ENCODE results near the gene C1orf159. TPM values are rescaled to one million over a fixed set of nuclear protein-coding genes. Genes with fewer than 3 reads are reported as not detected.
"Not testable (repeated sequence)": the region's sequence is repeated elsewhere in the genome, so short reads cannot be mapped to it uniquely, and the experiment has no call there.

The C1orf159 gene
- total RNA-seq, 1 donor from 2014 or later: 16.8 TPM

DNA sequence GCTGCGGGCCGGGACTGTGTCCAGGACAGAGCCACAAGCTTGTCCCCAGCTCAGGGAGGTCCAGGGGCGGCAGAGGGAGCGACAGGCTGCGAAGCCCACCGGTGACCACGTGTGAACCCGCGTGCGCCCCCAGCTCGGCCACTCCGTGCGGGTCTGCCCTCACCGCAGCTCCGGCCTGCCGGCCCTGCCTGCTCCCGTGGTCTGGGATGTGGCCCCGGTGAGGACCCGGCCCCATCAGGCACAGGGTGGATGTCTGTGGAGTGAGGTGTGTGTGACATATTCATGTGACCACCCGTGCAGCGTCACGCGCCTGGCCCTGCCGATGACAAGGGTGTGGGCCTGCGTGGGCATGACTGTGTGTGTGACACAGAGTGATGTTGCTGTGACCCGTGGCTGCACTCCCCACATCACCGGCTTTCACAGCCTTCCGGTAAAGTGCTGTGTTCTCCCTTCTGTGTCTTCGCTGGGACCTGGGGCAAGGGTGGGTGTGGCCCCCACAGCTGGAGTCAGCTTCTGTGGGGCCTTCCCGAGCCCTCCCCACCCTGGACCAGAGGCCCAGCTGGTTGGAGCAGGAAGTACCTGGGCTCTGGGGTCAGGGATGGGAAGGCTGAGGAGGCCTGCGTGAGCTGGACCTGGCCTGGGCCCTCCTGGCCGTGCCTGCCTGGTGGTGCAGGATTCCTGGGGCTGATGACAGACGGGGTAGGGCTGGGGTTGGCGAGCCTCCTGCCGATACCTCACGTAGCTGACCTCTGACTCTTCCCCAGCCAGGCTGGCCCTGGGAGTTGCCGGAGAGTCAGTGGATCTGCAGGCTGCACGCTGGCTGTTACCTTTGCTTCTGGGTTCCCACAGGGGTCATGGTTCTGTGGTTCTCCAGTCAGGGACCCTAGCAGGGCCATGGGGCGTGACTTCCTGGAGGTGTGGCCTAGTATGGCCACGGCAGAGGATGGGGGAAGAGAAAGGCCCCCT lies 45.9 kb downstream of the C1orf159 start:
- intact Hi-C loops (cut with micrococcal nuclease): loop anchor here (2.0 kb wide), 1 partner anchor 57 kb away; the partner anchor contains the start of gene ISG15

DNA sequence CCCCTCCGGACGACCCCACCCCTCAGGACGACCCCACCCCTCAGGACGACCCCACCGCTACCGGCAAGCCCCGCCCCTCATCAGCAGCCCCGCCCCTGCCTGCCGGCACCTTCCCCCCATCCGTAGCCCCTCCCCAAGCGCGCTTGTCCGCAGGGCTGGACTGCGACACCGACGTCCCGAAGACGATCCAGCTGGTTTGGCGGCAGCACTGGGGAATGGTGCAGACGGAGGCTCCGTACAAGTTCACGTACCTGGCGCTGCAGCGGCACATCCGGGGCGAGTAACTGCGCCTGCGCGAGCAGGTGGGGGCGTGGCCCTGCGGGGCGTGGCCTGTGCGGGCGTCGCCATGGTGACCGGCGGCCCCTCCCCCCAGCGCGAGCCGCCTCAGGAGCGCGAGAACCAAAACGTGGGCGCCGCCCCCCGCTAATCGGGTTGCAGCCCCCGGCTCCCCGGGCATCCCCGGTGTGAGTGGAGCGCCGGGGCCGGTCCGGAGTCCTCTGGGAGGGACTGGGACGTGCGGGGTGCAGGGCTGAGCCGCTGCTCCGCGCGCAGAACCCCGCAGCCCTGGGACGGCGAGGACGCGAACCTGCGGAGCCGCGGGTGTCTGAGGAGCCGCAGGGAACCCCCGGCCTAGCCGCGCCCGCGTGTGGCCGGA lies 46.7 kb downstream of the C1orf159 start:
- intact Hi-C loops (cut with micrococcal nuclease): loop anchor here (2.0 kb wide), 1 partner anchor 56 kb away; the partner anchor contains the start of gene ISG15

DNA sequence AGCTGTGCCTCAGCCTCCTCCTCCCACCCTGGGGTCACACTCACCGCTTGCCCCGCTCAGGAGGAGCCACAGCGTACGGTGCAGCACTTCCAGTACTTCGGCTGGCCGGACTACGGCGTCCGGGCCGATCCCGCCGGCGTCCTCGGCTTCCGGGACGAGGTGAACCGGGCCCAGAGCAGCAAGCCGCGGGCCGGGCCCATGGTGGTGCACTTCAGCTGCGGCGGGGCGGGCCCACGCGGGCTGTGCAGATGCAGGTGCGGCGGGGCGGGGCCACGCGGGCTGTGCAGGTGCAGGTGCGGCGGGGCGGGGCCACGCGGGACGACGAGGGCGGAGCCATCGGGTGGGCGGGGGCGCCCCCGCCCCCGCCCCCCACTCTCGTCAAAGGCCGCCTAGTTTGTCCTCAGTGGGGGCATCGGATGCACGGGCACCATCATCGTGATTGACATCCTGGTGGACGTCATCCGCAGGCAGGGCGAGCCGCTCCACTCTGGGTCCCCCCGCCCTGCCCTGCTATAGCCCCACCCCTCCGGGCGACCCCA lies 47.3 kb downstream of the C1orf159 start:
- intact Hi-C loops (cut with micrococcal nuclease): loop anchor here (2.0 kb wide), 1 partner anchor 56 kb away; the partner anchor contains the start of gene ISG15

DNA sequence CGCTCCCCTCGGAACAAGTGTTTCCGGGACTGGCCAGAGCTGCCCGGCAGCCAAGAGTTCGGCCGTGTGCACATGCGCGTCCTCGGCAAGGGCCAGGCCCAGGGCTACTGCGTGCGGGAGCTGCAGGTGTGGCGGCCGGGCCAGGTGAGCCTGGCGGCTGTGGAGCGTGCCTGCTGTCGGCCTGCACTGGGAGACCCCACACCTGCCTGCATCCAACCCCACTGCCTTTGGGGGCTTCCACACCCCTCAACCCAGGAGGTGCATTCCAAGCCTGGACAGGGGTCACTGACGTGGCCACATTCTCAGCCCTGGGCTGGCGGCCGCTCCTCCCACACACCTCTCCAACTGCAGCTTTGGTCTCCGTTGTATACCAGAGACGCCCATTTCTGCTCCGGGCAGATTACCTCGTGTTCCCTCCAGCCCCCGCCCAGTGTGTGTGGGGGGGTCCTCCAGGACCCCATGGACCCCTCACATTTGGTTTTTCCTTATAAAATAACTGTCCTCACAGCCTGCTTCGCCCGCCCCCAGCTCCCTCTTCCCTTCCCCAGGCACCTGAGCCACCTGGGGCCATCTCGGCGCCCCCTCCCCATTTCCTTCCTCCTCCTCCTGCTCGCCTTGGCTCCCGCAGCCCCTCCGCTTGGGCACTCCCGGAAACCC lies 47.9 kb downstream of the C1orf159 start:
- intact Hi-C loops (cut with micrococcal nuclease): loop anchor here (2.0 kb wide), 1 partner anchor 55 kb away; the partner anchor contains the start of gene ISG15

DNA sequence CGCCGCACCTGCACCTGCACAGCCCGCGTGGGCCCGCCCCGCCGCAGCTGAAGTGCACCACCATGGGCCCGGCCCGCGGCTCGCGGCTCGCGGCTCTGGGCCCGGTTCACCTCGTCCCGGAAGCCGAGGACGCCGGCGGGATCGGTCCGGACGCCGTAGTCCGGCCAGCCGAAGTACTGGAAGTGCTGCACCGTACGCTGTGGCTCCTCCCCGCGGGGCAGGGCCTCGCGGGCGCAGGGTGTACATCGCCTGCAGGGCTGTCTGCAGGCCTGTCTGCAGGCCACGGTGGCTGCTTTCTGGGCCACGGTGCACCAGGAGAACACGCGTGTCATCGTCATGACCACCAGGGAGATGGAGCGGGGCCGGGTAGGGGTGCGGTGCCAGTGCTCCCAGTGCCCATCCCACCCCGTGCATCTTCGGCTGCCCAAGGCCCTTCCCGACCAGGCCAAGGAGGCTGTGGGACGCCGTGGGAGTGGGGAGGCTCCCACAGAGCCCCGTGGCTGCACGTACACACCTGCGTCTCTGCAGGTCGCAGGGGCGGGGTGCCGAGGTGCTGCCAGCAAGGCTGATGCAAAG lies 48.5 kb downstream of the C1orf159 start:
- intact Hi-C loops (cut with micrococcal nuclease): no loop called here

DNA sequence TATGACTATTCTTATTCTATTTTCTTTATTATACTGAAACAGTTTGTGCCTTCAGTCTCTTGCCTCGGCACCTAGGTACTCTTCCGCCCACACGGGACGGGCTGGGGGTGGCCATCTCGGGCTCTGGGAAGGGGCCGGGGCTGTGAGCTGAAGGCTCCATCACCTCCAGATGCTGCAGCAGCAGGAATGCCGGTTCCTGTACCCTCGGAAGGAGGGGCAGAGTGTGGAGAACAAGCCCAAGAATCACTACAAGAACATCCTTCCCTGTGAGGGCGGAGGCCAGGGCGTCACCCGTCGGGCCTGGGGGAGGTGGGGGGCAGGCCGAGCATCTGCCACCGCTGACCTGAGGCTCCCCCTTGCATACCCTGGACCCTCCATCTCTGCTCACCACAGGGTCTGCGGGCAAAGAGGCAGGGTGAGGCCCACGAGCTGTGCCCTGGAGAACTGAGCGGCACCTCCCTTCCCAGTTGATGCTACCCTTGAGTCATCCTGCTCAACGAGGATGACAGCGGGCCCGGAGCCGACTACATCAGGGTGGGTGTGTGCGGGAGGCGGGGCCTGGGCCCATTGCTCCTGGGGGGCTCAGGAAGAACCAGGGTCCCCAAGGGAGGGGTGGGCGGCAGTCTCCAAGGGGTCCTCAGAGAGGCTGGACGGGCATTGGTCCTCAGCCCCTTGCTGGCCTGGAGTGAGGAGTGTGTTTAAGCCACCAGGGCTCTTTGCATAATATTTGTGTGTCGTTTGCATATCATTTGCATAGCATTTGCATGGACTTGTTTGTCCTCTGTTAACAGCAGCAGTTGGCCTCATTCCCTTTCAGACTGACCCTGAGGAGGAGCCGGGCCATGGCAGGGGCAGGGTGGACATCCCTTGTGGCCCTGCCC lies 49.2 kb downstream of the C1orf159 start:
- intact Hi-C loops (cut with micrococcal nuclease): no loop called here

DNA sequence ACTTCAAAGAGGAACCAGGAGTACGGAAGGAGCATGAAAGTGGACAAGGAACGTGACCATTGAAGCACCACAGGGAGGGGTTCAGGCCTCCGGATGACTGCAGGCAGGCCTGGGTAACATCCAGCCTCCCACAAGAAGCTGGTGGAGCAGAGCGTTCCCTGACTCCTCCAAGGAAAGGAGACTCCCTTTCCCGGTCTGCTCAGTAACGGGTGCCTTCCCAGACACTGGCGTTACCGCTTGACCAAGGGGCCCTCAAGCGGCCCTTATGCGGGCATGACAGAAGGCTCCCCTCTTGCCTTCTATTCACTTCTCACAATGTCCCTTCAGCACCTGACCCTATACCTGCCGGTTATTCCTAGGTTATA lies 50.0 kb downstream of the C1orf159 start:
- intact Hi-C loops (cut with micrococcal nuclease): not testable (repeated sequence)

DNA sequence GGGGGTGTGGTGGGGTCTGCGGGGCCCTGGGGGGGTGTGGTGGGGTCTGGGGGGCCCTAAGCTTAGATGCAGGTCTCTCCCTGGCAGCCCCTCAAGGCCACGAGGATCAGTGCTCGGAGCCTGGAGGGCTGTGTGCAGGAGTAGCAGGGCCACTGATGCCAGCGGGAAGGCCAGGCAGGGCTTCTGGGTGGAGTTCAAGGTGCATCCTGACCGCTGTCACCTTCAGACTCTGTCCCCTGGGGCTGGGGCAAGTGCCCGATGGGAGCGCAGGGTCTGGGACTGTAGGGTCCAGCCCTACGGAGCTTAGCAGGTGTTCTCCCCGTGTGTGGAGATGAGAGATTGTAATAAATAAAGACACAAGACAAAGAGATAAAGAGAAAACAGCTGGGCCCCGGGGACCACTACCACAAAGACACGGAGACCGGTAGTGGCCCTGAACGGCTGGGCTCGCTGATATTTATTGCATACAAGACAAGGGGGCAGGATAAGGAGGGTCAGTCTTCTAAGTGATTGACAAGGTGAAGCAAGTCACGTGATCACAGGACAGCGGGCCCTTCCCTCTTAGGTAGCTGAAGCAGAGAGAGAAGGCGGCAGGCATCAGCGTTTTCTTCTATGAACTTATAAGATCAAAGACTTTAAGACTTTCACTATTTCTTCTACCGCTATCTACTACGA lies 50.5 kb downstream of the C1orf159 start:
- intact Hi-C loops (cut with micrococcal nuclease): no loop called here

DNA sequence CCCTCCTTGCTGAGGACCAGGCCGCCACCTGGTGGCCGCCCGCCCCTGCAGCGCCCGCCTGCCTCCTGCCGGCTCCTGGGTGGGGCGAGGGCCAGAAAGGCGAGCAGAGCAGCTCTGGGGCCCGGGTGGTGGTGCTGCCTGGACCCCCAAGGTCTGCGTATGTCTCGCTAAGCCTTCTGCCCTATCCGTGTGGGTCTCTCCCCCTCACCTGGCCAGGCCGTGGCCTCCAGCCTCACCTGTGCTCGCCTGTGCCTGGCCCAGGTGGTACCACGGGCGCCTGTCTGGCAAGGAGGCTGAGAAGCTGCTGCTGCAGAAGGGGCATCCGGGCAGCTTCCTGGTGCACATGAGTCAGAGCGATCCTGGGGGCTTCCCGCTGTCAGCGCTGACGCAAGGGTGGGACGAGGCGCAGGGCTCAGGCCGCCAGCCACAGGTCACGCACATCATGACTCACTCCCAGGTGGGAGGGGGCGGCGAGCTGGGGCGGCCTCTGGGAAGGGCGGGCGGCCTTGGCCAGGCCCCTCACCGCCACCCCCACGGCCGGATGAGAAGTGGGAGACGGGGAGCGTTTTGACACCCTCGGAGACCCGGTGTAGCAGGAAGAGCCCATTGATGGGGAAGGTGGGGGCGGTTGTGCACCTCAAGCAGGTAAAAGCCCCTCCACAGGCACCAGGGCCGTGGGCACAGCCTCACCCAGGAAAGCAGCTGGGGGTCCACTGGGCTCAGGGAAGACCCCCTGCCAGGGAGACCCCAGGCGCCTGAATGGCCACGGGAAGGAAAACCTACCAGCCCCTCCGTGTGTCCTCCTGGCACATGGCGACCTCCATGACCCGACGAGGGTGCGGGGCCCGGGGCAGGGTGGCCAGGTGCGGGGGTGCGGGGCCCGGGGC lies 51.7 kb downstream of the C1orf159 start:
- intact Hi-C loops (cut with micrococcal nuclease): loop anchor here (1.0 to 5.0 kb wide), 3 partner anchors 31 to 80 kb away; partner anchors contain the start of gene HES4

DNA sequence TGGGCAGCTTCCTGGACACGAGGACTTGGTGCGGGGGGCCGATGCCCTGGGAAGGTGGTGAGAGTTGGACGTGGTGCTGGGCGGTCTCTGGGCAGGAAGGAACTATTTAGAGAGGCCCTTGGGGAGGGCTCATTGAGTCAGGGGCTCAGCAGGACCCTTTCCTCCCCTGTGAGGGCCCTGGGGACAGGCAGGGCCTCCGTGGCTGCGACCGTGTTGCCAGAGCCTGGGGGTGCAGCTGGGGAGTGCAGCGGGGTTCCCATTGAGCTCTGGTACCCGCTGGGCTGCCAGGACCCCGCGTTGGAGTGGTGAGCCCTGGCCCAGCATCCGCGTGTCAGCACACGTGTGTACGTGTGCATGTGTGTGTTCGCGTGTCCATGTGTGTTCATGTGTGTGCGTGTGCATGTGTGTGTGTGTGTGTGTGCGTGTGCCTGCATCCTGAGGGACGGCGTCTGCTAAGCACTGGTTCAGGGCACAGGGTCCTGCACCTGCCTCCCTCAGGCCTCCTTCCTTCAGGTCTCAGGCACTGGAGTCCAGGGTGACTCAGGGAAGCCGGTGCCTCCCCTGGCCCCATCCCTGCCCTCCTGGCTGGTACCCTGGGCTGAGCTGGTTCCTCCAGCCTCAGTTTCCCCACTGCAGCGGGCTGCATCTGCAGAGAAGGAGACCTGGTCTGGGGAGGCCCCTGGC lies 52.5 kb downstream of the C1orf159 start:
- intact Hi-C loops (cut with micrococcal nuclease): loop anchor here (1.0 to 5.0 kb wide), 3 partner anchors 31 to 79 kb away; partner anchors contain the start of gene HES4

DNA sequence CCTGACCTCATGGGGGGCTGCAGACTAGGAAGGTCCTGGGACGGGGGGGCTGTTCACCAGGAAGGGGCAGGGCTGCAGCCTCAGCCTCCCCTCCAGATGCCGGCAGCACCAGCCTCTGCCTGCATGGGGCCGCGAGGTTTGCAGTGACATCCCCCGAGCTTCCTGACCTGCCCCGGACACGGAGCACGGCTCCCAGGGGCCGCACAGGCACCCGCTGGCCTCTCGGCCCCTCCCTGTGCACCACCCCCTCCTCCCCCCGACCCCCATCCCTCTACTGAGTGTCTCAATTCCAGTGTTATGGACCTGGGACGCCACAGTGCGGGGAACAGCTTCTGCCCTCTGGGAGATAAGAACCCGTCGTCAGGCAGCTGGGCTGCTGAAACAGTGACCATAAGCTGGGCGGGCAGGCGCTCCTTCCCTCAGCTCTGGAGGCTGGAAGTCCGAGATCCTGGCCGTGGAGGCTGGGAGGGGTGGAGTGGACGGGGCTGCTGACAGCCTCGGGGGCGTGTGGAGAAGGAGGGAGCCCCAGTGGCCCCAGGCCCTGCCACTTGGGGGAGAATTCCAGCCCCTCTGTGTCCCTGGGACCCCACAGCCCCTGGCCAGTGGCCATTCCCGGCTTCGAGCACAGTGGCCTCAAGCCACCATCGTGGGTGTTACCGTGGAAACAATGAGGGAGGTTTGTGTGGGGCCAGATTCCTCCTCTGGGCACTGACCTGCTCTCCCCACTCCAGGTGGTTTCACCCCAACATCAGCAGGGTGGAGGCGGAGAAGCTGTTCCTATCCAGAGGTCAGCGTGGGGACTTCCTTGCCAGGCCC lies 53.3 kb downstream of the C1orf159 start:
- intact Hi-C loops (cut with micrococcal nuclease): loop anchor here (1.0 to 5.0 kb wide), 3 partner anchors 30 to 78 kb away; partner anchors contain the start of gene HES4

DNA sequence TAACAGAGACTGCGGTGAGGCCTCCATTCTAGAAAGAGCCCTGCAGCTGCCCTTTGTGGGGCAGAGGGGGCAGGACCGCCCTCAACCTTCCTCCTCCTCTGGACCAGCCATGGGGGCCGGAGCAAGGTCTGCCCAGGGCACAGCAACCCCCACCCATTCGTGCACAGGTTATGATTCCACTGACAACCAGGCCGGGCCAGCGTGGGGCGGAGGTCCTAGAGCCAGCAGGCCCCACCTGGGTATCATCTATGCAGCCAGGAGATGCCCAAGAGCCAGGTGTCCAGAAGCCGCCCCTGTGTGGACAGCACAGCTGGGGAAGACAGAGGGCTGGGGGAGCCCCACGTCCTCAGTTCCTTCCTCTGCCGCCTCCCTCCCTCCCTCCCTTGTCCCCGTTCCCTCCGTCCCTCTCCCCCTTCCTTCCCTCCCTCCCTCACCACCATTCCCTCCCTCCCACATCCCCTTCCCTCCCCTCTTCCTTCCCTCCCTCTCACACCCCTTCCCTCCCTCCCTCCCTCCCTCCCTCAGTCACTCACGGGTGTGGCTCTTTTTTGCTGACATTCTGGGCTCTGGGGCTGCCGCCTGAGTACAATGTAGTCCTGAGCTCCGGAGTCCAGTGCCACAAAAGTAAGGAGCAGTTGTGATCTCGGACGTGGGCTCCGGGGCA lies 54.1 kb downstream of the C1orf159 start:
- intact Hi-C loops (cut with micrococcal nuclease): loop anchor here (2.0 to 5.0 kb wide), 2 partner anchors 29 to 60 kb away; partner anchors contain the start of gene HES4

DNA sequence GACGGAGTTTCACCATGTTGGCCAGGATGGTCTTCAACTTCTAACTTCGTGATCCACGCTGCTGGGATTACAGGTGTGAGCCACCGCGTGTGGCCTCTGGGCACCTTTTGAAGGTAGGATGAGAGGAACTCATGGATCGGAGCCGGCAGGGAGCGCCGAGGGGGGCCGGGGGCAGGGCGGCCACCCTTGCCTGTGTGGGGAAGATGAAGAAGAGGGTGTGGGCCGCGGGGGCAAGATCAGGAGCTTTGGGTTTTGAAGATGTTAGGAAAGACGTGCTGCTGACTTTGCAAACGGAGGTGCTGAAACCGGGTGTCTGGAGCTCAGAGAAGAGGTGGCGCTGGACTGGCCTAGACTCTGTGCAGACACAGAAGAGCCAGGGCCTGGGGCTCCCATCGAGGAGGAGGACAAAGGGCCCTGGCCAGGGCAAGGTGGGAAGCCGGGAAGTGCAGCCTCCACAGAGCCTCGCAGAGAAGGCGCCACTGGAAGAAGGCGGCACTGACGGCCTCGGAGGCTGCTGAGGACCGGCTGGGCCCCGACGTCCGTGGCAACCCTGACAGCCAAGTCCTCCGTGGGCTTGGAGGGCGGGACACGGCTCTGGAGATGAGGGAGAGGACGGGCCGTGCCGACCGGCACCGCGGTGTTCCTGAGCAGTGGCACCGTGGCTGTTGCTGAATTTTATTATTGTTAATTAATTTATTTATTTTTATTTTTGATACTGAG lies 55.4 kb downstream of the C1orf159 start:
- intact Hi-C loops (cut with micrococcal nuclease): loop anchor here (5.0 kb wide), 1 partner anchor 58 kb away; the partner anchor contains the start of gene HES4

DNA sequence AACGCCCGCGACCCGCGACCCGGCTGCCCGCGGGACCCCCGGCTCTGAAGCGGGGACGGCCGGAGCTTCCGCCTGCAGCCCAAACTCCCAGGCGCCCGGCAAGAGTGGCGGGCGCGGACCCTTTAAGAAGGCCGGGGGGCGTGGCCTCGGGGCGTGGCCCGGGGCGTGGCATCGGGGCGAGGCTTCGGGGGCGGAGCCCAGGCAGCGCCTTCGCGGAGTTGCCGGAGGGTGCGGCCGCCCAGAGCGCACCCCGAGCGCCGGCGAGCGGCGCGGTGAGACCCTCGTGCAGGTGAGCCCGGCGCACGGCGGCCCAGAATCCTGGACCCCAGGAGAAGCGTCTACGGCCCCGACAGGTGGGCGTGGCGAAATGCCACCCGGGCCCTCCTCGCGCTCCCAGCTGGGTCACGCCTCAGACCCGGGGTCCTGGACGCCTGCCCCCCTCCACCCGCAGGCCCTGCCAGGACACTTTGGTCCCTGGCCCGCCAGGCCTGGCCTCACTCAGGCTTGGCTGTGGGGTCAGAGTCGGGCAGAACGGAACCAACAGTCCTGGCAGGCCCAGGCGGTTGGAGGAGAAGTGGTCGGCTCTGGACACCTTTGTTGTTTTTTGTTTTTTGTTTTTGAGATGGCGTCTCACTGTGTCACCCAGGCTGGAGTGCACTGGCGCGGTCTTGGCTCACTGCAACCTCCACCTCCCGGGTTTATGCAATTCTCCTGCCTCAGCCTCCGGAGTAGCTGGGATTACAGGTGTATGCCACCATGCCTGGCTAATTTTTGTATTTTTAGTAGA lies 56.2 kb downstream of the C1orf159 start:
- intact Hi-C loops (cut with micrococcal nuclease): loop anchor here (1.0 to 5.0 kb wide), 3 partner anchors 19 to 57 kb away; partner anchors contain the start of genes AGRN and HES4

All from T-helper 2 cell treated with Interferon-gamma antibody and Interleukin-4, amounts not matched to agents 100 ng/mL and 5 ng/mL, for 36 hours (primary cell).